ENCODE results near the gene DLGAP1. TPM values are rescaled to one million over a fixed set of nuclear protein-coding genes. Genes with fewer than 3 reads are reported as not detected.

DLGAP1 gene
- total and polyA plus RNA-seq, 2 donors (not counting 1 experiment from before 2014, with no cell fraction given), result 0.07 to 0.61 TPM

DNA sequence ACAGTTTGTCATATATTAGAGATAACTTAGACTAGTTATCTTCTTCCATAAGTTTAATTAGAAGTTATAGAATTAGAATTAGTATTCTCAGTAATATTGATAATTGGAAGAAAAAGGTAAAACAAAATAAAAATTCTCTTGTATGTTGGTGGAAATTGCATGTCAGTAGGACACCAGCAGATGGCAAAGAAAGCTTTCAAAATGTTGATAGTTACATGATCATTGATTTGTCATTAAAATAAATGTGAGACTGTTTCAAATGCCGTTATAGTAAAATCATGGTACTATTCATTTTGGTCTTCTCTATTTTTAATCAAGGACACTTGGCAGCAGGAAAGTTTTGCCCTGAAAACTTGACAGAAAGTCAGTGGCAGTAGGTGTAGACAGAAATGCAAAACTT, 734.9 kb downstream of the DLGAP1 start:
- Histone ChIP-seq H3K9me3 (ENCODE audit: control extremely low read depth in 1 of 3, control insufficient read depth in 2 of 3, insufficient read depth in 1 of 3, low read length in 2 of 3) (no peaks in the 10 kb centered on the region), H2AFZ (ENCODE audit: insufficient read depth, low read depth, low read length, poor library complexity, severe bottlenecking) (no peak overlapping the region), H3K79me2 (ENCODE audit: control insufficient read depth, insufficient read depth, low read length) (no peaks in the 10 kb centered on the region), H3K27ac (ENCODE audit: low read length in 2 of 2) (no peak overlapping the region), H3K4me2 (replicated peaks; ENCODE audit: low read depth, low read length, poor library complexity, severe bottlenecking) (no peak overlapping the region), H3K4me3 (ENCODE audit: control extremely low read depth in 1 of 5, extremely low read depth in 1 of 5, insufficient read depth in 1 of 5, low read depth in 2 of 5, low read length in 4 of 5) (no peak overlapping the region), H3K4me1 (ENCODE audit: control insufficient read depth in 2 of 2, insufficient read depth in 2 of 2, low read length in 2 of 2) (peaks cover 0 to 4% of the 10 kb centered on the region in 2 donors), H3K27me3 (replicated peaks in 1 of 4; ENCODE audit: control extremely low read depth in 1 of 4, control insufficient read depth in 3 of 4, insufficient read depth in 4 of 4, low read length in 3 of 4) (peaks cover 0 to 2% (median 0%) of the 10 kb centered on the region in 4 experiments), H3K36me3 (replicated peaks in 1 of 2; ENCODE audit: control extremely low read depth in 1 of 2, control insufficient read depth in 1 of 2, extremely low read depth in 1 of 2, insufficient read depth in 2 of 2, low read length in 1 of 2) (no peaks in the 10 kb centered on the region), H4K20me1 (ENCODE audit: control insufficient read depth, insufficient read depth, low read length, poor library complexity, severe bottlenecking) (no peaks in the 10 kb centered on the region), H3K9ac (ENCODE audit: low read length) (no peak overlapping the region)
- POLR2A ChIA-PET, result no interaction called here
- no peaks in the 10 kb centered on the region for H3K9me3 Mint-ChIP-seq (ENCODE audit: insufficient read depth)
- peaks cover 3% of the 10 kb centered on the region for H3K4me1 Mint-ChIP-seq
- ATAC-seq (ENCODE audit: low read depth) (no peak), DNase-seq (no peak)
- CTCF ChIA-PET, result no interaction called here
- TF ChIP-seq, protein P1, sequence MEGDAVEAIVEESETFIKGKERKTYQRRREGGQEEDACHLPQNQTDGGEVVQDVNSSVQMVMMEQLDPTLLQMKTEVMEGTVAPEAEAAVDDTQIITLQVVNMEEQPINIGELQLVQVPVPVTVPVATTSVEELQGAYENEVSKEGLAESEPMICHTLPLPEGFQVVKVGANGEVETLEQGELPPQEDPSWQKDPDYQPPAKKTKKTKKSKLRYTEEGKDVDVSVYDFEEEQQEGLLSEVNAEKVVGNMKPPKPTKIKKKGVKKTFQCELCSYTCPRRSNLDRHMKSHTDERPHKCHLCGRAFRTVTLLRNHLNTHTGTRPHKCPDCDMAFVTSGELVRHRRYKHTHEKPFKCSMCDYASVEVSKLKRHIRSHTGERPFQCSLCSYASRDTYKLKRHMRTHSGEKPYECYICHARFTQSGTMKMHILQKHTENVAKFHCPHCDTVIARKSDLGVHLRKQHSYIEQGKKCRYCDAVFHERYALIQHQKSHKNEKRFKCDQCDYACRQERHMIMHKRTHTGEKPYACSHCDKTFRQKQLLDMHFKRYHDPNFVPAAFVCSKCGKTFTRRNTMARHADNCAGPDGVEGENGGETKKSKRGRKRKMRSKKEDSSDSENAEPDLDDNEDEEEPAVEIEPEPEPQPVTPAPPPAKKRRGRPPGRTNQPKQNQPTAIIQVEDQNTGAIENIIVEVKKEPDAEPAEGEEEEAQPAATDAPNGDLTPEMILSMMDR (IDR thresholded peaks at IDR 0.05), result no peak
- no peak for TF ChIP-seq EZH2 (IDR thresholded peaks at IDR 0.05; ENCODE audit: borderline replicate concordance, insufficient read depth, low read depth, low read length, poor library complexity, severe bottlenecking)
- no peak overlapping the region for H3K27ac Mint-ChIP-seq
- WGBS (ENCODE audit: insufficient coverage), result no CpG with 5 or more reads among the region's 1 CpG
- intact Hi-C loops (cut with micrococcal nuclease), result no loop called here
- H3K27me3 Mint-ChIP-seq, result no peaks in the 10 kb centered on the region
- no peak overlapping the region for H3K4me3 Mint-ChIP-seq

DNA sequence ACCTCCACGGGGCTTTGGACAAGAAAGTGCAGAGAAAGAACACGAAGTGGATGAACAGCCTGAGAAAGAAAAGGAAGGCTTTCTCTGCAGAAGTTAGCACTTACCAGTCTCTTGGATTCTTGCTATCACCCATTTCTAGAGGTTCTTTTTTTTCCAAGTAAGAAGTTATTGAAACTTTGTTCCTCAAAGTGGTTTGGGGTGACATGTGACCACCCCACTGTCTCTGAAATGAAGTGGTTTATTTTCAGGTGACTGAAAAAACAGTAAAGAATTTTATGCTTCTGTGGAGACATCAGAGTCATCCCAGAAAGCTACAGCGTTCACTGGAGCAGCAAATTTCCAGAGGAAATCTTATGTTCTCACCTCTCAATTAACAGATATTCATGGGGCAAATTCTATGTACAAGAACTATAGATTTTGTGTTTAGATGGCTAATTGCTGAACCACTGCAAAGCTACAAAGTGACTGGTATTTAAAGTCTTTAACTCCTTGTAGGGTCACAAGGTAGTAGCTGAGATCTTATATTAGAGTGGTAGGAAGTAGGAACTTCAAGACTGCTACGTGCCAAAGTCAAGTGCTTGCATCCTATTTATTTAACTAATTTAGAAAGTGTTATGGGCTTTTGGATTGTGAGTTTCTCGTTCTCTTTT, 737.6 kb downstream of the DLGAP1 start:
- WGBS (ENCODE audit: insufficient coverage), result no CpG with 5 or more reads among the region's 5 CpGs
- CTCF ChIA-PET, result no interaction called here
- H3K4me2 ChIP-seq (replicated peaks; ENCODE audit: low read depth, low read length, poor library complexity, severe bottlenecking), result no peak overlapping the region

More for the DNA sequence above, 737.6 kb downstream of the DLGAP1 start:
- H3K9me3 Mint-ChIP-seq (ENCODE audit: insufficient read depth), result no peaks in the 10 kb centered on the region
- POLR2A ChIA-PET, result no interaction called here
- peaks cover 0 to 4% (median 0%) of the 10 kb centered on the region in 4 experiments for H3K27me3 ChIP-seq (replicated peaks in 1 of 4; ENCODE audit: control extremely low read depth in 1 of 4, control insufficient read depth in 3 of 4, insufficient read depth in 4 of 4, low read length in 3 of 4)
- H3K79me2 ChIP-seq (ENCODE audit: control insufficient read depth, insufficient read depth, low read length), result no peaks in the 10 kb centered on the region
- TF ChIP-seq, protein P1 (IDR thresholded peaks at IDR 0.05), result no peak
- no peak for TF ChIP-seq EZH2 (IDR thresholded peaks at IDR 0.05; ENCODE audit: borderline replicate concordance, insufficient read depth, low read depth, low read length, poor library complexity, severe bottlenecking)
- H3K27ac Mint-ChIP-seq, result no peak overlapping the region
- H3K4me3 ChIP-seq (ENCODE audit: control extremely low read depth in 1 of 5, extremely low read depth in 1 of 5, insufficient read depth in 1 of 5, low read depth in 2 of 5, low read length in 4 of 5), result no peak overlapping the region
- no peaks in the 10 kb centered on the region for H3K4me1 ChIP-seq (ENCODE audit: control insufficient read depth in 2 of 2, insufficient read depth in 2 of 2, low read length in 2 of 2)
- H3K9ac ChIP-seq (ENCODE audit: low read length), result no peak overlapping the region
- no peak overlapping the region for H2AFZ ChIP-seq (ENCODE audit: insufficient read depth, low read depth, low read length, poor library complexity, severe bottlenecking)
- no peaks in the 10 kb centered on the region for H3K27me3 Mint-ChIP-seq
- intact Hi-C loops (cut with micrococcal nuclease), result no loop called here
- H3K36me3 ChIP-seq (replicated peaks in 1 of 2; ENCODE audit: control extremely low read depth in 1 of 2, control insufficient read depth in 1 of 2, extremely low read depth in 1 of 2, insufficient read depth in 2 of 2, low read length in 1 of 2), result no peaks in the 10 kb centered on the region
- no peak for DNase-seq
- no peaks in the 10 kb centered on the region for H3K9me3 ChIP-seq (ENCODE audit: control extremely low read depth in 1 of 3, control insufficient read depth in 2 of 3, insufficient read depth in 1 of 3, low read length in 2 of 3)
- no peaks in the 10 kb centered on the region for H3K4me1 Mint-ChIP-seq
- ATAC-seq (ENCODE audit: low read depth), result no peak
- H3K27ac ChIP-seq (ENCODE audit: low read length in 2 of 2), result no peak overlapping the region
- H4K20me1 ChIP-seq (ENCODE audit: control insufficient read depth, insufficient read depth, low read length, poor library complexity, severe bottlenecking), result no peaks in the 10 kb centered on the region
- H3K4me3 Mint-ChIP-seq, result no peak overlapping the region
